Epithelial cell of prostate (primary cell): Measurements from ENCODE around the gene MAP3K14.
"Not testable (repeated sequence)": the region's sequence is repeated elsewhere in the genome, so short reads cannot be mapped to it uniquely, and the experiment has no call there.

ENCODE experiments used
- DNase-seq: peaks from one replicate; pipeline ENCODE4 v3.0.0-alpha.2; 2011; ENCODE audit warnings: low read depth, low spot score
- H3K27ac ChIP-seq: fragments of 450-650 bp; 2 replicates; pipeline ENCODE4 v1.5.1; 2017; ENCODE audit warnings: mild to moderate bottlenecking

The MAP3K14 gene

GRCh38 chr17:45305530-45306087, 11.2 kb downstream of the MAP3K14 start:
- DNase-seq, result no peak
- H3K27ac ChIP-seq, result no peak overlapping the region

- DNase-seq, result no peak
- H3K27ac ChIP-seq, result no peak overlapping the region
Observed at GRCh38 chr17:45302649-45303173, 14.1 kb downstream of the MAP3K14 start.

GRCh38 chr17:45302220-45302619, 14.6 kb downstream of the MAP3K14 start:
- H3K27ac ChIP-seq, DNase-seq: not testable (repeated sequence)

GRCh38 chr17:45301674-45302073, 15.1 kb downstream of the MAP3K14 start:
- DNase-seq, result no peak
- H3K27ac ChIP-seq, result no peak overlapping the region

- H3K27ac ChIP-seq, result no peak overlapping the region
Observed at GRCh38 chr17:45300060-45300751, 16.6 kb downstream of the MAP3K14 start.

GRCh38 chr17:45299361-45299760, 17.5 kb downstream of the MAP3K14 start:
- H3K27ac ChIP-seq, result no peak overlapping the region
- DNase-seq, result no peak

More at GRCh38 chr17:45300060-45300751, 16.6 kb downstream of the MAP3K14 start:
- DNase-seq, result no peak

- DNase-seq, result no peak
- no peak overlapping the region for H3K27ac ChIP-seq
Observed at GRCh38 chr17:45298546-45299285, 18.1 kb downstream of the MAP3K14 start.

GRCh38 chr17:45296833-45297124, 20.0 kb downstream of the MAP3K14 start:
- peak overlapping the region; percentile 59 for H3K27ac ChIP-seq

GRCh38 chr17:45296003-45296832, 20.6 kb downstream of the MAP3K14 start:
- peak overlapping the region; percentile 59 for H3K27ac ChIP-seq
- DNase-seq, result no peak

More at GRCh38 chr17:45296833-45297124, 20.0 kb downstream of the MAP3K14 start:
- DNase-seq, result no peak

- H3K27ac ChIP-seq, result peak overlapping the region; percentile 21
- DNase-seq, result no peak
Observed at GRCh38 chr17:45294506-45294905, 22.3 kb downstream of the MAP3K14 start.

GRCh38 chr17:45293413-45294211, 23.2 kb downstream of the MAP3K14 start:
- H3K27ac ChIP-seq, result peak overlapping the region; percentile 21

GRCh38 chr17:45292696-45293412, 24.0 kb downstream of the MAP3K14 start:
- no peak overlapping the region for H3K27ac ChIP-seq
- DNase-seq, result no peak

More at GRCh38 chr17:45293413-45294211, 23.2 kb downstream of the MAP3K14 start:
- no peak for DNase-seq

- no peak overlapping the region for H3K27ac ChIP-seq
- DNase-seq, result no peak
Observed at GRCh38 chr17:45291171-45291805, 25.5 kb downstream of the MAP3K14 start.

- DNase-seq, result no peak
- no peak overlapping the region for H3K27ac ChIP-seq
Observed at GRCh38 chr17:45290269-45290765, 26.5 kb downstream of the MAP3K14 start.

GRCh38 chr17:45289301-45290268, 27.2 kb downstream of the MAP3K14 start:
- H3K27ac ChIP-seq, result no peak overlapping the region
- no peak for DNase-seq

- no peak for DNase-seq
- no peak overlapping the region for H3K27ac ChIP-seq
Observed at GRCh38 chr17:45288825-45289224, 28.0 kb downstream of the MAP3K14 start.
